NB4 (cell line): ENCODE data around the gene SLBP.

Source experiments
- MAX ChIP-seq: IDR thresholded peaks from 2 replicates; pipeline ENCODE4 v1.6.1; 2011; ENCODE audit warnings: low read depth, low read length
- POLR2A ChIP-seq: IDR thresholded peaks from 2 replicates; pipeline ENCODE4 v1.6.1; 2011; ENCODE audit warnings: mild to moderate bottlenecking; ENCODE audit not compliant: insufficient read length; ENCODE audit errors: extremely low read depth

- TF ChIP-seq POLR2A: no peak
- TF ChIP-seq MAX: no peak
Observed at GRCh38 chr4:1714303-1715001, 2.3 kb upstream of the SLBP start.
